CD4-positive, alpha-beta T cell treated with Interleukin-6 at 100 ng/mL for 8 hours (primary cell): ENCODE measurements around the gene FAM53B.

ENCODE experiments used
- DNase-seq: peaks from one replicate; pipeline ENCODE4 v3.0.0-alpha.2; 2020; ENCODE audit warnings: mixed read lengths, low spot score

FAM53B gene

GRCh38 chr10:124575107-124576035 lies 168.8 kb downstream of the FAM53B start:
- no peak for DNase-seq

GRCh38 chr10:124574456-124575070 lies 169.6 kb downstream of the FAM53B start:
- DNase-seq = no peak

GRCh38 chr10:124573726-124574455 lies 170.3 kb downstream of the FAM53B start:
- DNase-seq = no peak

GRCh38 chr10:124572751-124573150 lies 171.4 kb downstream of the FAM53B start:
- DNase-seq = no peak

- no peak for DNase-seq
These were observed 173.5 kb downstream of the FAM53B start for GRCh38 chr10:124570646-124571045.

- no peak for DNase-seq
These were observed 174.3 kb downstream of the FAM53B start for GRCh38 chr10:124569623-124570470.
